HG03521 (cell line): ENCODE data around the gene IL21R.

Source experiments
- ATAC-seq: cut with Tn5 transposase; IDR thresholded peaks from one replicate; pipeline ENCODE4 v1.9.1; 2021; ENCODE audit warnings: mild to moderate bottlenecking, moderate library complexity; ENCODE audit not compliant: unreplicated experiment

The IL21R gene

DNA sequence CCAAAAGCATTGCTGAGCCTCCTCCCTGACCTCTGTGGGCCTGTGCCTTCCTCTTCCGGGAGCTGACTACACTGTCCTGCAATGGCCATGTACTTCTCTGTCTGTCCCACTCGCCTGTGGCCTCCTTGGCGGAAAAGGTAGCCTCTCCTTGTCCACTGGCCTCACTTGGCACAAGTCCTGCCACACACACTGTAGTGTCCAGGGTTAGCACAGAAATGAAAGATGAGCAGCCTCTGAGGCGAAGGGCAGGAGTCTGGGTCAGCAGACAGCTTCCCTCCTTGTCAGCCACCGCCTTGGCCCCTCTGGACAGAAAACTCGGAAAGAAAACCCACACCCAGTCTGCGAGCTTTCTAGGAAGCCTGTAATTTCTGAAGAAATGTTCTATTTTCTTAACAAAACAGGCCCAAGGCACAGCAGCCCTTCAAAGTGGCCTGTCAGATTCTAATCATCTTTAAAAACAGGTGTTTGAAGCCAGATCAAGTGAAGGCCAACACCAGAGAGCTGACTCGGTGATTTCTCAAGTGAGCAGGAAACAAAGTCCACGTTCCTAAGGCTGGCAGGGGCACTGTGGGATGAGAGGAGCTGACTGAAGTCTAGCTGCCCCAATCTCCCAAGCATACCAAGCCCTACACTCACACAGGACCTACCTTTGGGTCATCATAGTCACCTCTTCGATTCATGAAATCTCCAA lies 80.6 kb downstream of the IL21R start:
- no peak for ATAC-seq

DNA sequence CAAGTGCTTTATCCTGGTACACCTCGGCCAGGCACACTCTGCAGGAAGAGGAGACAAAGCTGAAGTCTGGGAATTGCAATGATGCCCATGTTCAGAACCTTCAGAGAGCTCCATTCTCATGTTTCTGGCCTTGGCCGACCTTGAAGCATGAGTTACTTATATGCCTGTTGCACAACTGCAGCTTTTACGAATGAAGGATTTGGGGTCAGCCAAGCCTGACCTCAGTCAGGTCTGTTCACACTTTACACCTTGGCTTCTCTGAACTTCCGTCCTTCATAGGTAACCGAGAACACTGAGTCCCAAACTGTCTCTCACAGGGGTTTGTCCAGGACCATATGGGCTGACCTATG lies 81.1 kb downstream of the IL21R start:
- ATAC-seq: no peak

DNA sequence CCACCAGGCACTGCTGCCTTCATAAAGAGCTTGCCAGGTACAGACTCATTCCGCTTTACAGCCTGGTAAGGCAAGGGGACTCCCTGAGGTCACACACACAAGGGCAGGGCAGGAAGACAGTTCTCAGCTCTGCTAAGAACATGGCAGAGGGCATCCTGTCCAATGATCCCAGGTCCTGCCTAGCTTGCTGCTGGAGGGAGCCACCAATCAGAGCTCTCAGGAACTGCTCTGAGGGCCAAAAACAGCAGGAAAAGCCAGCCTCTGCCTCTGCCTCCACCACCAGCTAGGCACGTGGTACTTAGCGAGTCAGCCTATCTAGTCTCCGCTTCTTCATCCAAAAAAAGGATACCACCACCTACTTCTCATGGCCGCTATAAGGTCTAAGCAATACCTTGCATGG lies 81.7 kb downstream of the IL21R start:
- no peak for ATAC-seq

DNA sequence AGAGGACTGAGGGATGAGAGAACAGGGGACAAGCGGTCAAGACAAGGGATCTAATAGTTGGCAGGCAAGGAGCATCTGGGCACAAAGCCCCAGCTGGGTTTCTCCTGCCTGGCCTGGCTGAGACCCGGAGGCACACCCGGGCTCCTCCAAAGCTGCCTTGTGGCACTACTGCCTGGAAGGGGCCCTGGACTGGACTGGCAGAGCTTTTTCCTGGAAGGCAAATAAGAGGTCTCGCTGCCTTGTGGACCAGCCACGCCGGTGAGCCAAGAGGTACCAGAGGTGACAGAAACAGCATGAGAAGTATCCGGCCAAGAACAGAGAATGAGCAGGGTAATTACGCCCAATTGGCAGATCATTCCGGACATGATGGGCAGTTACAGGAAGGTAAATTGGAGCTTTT lies 83.2 kb downstream of the IL21R start:
- ATAC-seq: no peak

DNA sequence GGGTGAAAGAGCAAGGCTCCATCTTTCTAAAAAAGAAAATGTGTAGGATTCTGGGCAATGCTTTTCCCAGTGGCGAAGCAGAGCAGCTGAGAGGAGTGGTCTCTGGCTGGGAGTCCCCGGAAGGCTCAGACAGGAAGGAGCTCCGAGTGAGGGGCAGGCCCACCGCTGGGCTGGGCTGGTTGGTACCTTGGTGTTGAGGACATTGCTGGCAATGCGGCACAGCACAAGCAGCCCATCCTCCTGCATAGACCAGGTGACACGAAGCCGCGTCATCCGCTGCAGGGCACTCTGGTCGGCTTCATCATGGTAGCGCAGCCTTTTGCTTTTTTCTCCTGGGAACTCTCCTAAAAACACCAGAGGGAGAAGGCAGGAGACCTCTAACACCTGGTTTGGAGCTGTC lies 83.8 kb downstream of the IL21R start:
- no peak for ATAC-seq

DNA sequence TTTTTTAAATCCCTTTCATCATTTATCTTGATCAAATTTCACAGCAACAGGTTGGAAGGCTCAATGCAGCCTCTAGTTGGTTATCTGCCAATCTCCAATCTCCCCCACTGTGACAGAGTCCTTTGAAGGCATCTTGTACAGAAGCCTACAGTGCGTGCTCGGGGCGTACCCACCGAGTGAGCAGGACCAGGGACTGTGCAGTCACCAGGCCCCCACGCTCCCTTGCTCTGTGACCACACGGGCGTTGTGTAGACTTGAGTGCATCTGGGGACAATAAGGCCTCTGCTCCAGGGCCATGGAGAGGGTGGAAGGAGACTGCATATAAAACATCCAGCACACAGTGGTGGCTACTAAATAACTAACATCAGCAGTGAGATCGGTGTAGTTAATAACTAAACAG lies 84.4 kb downstream of the IL21R start:
- no peak for ATAC-seq

- ATAC-seq: no peak
These were observed 84.8 kb downstream of the IL21R start for GRCh38 chr16:27486760-27487159.

- no peak for ATAC-seq
These were observed 87.4 kb downstream of the IL21R start for GRCh38 chr16:27489421-27489820.

GRCh38 chr16:27489906-27490305 lies 87.9 kb downstream of the IL21R start:
- ATAC-seq: no peak

- ATAC-seq: no peak
These were observed 90.1 kb downstream of the IL21R start for GRCh38 chr16:27491894-27492587.

GRCh38 chr16:27492588-27492979 lies 90.6 kb downstream of the IL21R start:
- no peak for ATAC-seq

GRCh38 chr16:27495191-27495590 lies 93.2 kb downstream of the IL21R start:
- no peak for ATAC-seq

GRCh38 chr16:27498031-27498825 lies 96.3 kb downstream of the IL21R start:
- no peak for ATAC-seq

GRCh38 chr16:27498916-27499658 lies 97.1 kb downstream of the IL21R start:
- ATAC-seq: no peak

DNA sequence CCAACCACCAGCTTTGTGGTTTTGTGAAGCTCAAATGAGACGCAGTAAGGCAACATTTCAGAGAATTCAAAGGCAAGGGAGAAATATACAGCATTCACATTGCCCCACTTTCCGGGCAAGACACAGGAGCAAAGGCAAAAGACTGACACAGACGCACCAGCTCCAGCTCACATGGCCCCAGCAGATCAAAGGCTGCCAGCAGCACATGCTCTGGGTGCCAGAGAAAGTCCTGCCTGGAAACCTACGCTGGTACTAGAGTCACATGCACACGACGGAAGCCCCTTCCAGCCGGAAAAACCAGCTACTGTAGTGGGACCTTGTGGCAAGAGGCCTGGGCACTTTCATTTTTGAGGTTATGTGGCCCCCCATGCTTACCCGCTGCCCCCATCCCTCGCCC lies 97.7 kb downstream of the IL21R start:
- ATAC-seq: no peak

- ATAC-seq: no peak
These were observed 98.8 kb downstream of the IL21R start for GRCh38 chr16:27500801-27501200.
